Colonic mucosa (tissue), 4 donors: ENCODE results near the gene DNAJB1. TPM values are rescaled to one million over a fixed set of nuclear protein-coding genes. Genes with fewer than 3 reads are reported as not detected.
"Not testable (repeated sequence)": the region's sequence is repeated elsewhere in the genome, so short reads cannot be mapped to it uniquely, and the experiment has no call there.

ENCODE experiments used
- DNase-seq: peaks from one replicate; pipeline ENCODE4 v3.0.0-alpha.2; 2020
- H3K27ac ChIP-seq: fragments of 200-600 bp; one replicate; pipeline ENCODE4 v1.8.0; 2021
- H3K27me3 ChIP-seq: fragments of 200-600 bp; one replicate; pipeline ENCODE4 v1.8.0; 2021
- H3K36me3 ChIP-seq: fragments of 200-600 bp; one replicate; pipeline ENCODE4 v1.8.0; 2021
- H3K4me1 ChIP-seq: fragments of 200-600 bp; one replicate; pipeline ENCODE4 v1.8.0; 2021; ENCODE audit warnings: mild to moderate bottlenecking
- H3K4me3 ChIP-seq: fragments of 200-600 bp; one replicate; pipeline ENCODE4 v1.8.0; 2021
- H3K9ac ChIP-seq, 2 donors: one replicate each; pipeline ENCODE4 v1.7.0; 2013; ENCODE audit warnings: control low read depth in 2 of 2, low read depth in 2 of 2, low read length in 2 of 2
- H3K9me3 ChIP-seq: fragments of 200-600 bp; one replicate; pipeline ENCODE4 v1.8.0; 2021
- CTCF ChIP-seq: fragments of 200-600 bp; IDR thresholded peaks from one replicate; pipeline ENCODE4 v1.8.0; 2022; ENCODE audit warnings: antibody characterized with exemption, mild to moderate bottlenecking
- intact Hi-C: fragments of 100-400 bp; cut with DNase I; formaldehyde crosslinking; loops from one replicate; pipeline ENCODE4 v1.14.1; 2022
- total RNA-seq, 2 donors: library from RNA; stranded (reverse); fragmentation: NEBNext Ultra II Directional in 1 of 2; extraction: Animal tissue kit (Norgen Biotek cat#: 25700) in 1 of 2; gene quantifications; one replicate each; pipeline ENCODE4 v1.2.1, GENCODE V29; 2021
- donor health status: healthy.
- donor health status: DM: no; HTN: no; CAD: no.
- donor health status: DM: no; HTN: no; CAD: no.

The DNAJB1 gene
- total RNA-seq, result 100 to 1,000 TPM; 127 to 148 TPM

GRCh38 chr19:14517840-14518505 lies at the start of gene DNAJB1:
Gene DNAJB1, minus strand, starts transcription at chr19:14518397. Its CDS starts 48 bp downstream, at chr19:14518349.
- Histone ChIP-seq H3K4me1 (peaks cover 16% of the 10 kb centered on the region), H3K4me3 (peak within 1 kb of the TSS; percentile 68), H3K27me3 (no peaks in the 10 kb centered on the region), H3K27ac (peak within 1 kb of the TSS; percentile 97), H3K9me3 (no peaks in the 10 kb centered on the region), H3K36me3 (peaks cover 15% of the 10 kb centered on the region), H3K9ac (peak within 1 kb of the TSS; percentile 94 to 99)
- TF ChIP-seq CTCF, result no peak
- intact Hi-C loops, result no loop called here
- peak; percentile 87 for DNase-seq

GRCh38 chr19:14567079-14567478 lies 48.9 kb upstream of the DNAJB1 start:
- Histone ChIP-seq H3K9me3 (no peaks in the 10 kb centered on the region), H3K27me3 (no peaks in the 10 kb centered on the region), H3K4me3 (no peak overlapping the region), H3K9ac (no peak overlapping the region), H3K36me3 (no peaks in the 10 kb centered on the region), H3K4me1 (peaks cover 12% of the 10 kb centered on the region), H3K27ac (no peak overlapping the region)
- no peak for TF ChIP-seq CTCF
- no peak for DNase-seq
- intact Hi-C loops, result no loop called here

GRCh38 chr19:14566712-14567077 lies 48.5 kb upstream of the DNAJB1 start:
- DNase-seq, result no peak
- no peak for TF ChIP-seq CTCF
- intact Hi-C loops, result no loop called here
- Histone ChIP-seq H3K9ac (no peak overlapping the region), H3K36me3 (no peaks in the 10 kb centered on the region), H3K27me3 (no peaks in the 10 kb centered on the region), H3K9me3 (no peaks in the 10 kb centered on the region), H3K4me3 (no peak overlapping the region), H3K27ac (no peak overlapping the region), H3K4me1 (peaks cover 11% of the 10 kb centered on the region)

GRCh38 chr19:14565765-14566711 lies 47.8 kb upstream of the DNAJB1 start:
- no peaks in the 10 kb centered on the region for H3K36me3 ChIP-seq
- DNase-seq, result no peak
- H3K27ac ChIP-seq, result no peak overlapping the region
- no peaks in the 10 kb centered on the region for H3K9me3 ChIP-seq
- H3K9ac ChIP-seq, result no peak overlapping the region
- H3K4me1 ChIP-seq, result peaks cover 9% of the 10 kb centered on the region
- no peak overlapping the region for H3K4me3 ChIP-seq
- intact Hi-C loops, result no loop called here
- no peaks in the 10 kb centered on the region for H3K27me3 ChIP-seq
- no peak for TF ChIP-seq CTCF

DNA sequence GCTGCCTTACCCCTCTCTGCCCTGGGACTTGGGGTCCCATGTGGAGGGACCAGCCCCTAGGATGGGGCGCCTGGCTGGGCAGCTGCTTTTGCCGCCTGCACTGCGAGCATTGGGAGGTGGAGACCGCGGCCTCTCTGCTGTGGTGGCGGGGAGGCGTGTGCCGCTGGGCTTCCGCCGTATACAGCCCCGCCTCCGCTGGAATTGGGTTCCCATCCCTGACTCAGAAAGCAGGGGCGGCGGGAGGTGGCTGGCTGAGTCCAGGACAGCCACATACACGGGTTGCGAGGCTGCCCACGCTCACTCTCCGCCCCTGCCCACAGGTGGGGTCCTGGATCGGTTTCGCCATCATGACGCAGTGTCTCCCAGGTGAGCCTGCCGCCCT lies 47.1 kb upstream of the DNAJB1 start:
- intact Hi-C loops, result no loop called here
- TF ChIP-seq CTCF, result no peak
- no peak overlapping the region for H3K4me3 ChIP-seq
- H3K36me3 ChIP-seq, result no peaks in the 10 kb centered on the region
- no peaks in the 10 kb centered on the region for H3K9me3 ChIP-seq
- H3K27me3 ChIP-seq, result no peaks in the 10 kb centered on the region
- no peak for DNase-seq
- H3K4me1 ChIP-seq, result peaks cover 1% of the 10 kb centered on the region
- H3K9ac ChIP-seq, result no peak overlapping the region
- no peak overlapping the region for H3K27ac ChIP-seq

GRCh38 chr19:14564652-14565297 lies 46.6 kb upstream of the DNAJB1 start:
- H3K27me3 ChIP-seq, H3K36me3 ChIP-seq, intact Hi-C loops, H3K9me3 ChIP-seq, H3K4me1 ChIP-seq, H3K27ac ChIP-seq, DNase-seq, H3K4me3 ChIP-seq, H3K9ac ChIP-seq: not testable (repeated sequence)
